NB4 (cell line): ENCODE data around the gene ADD1.
A peak's percentile ranks its signal among the peaks of the same experiment; 100 is the strongest.

Source experiments
- DNase-seq: peaks from one replicate; pipeline ENCODE4 v3.0.0; 2010; ENCODE audit warnings: low read depth
- H3K4me3 ChIP-seq: one replicate; pipeline ENCODE4 v1.5.1; 2011; ENCODE audit warnings: mild to moderate bottlenecking, low read depth, low read length, moderate library complexity
- MYC ChIP-seq: IDR thresholded peaks from 2 replicates; pipeline ENCODE4 v1.6.1; 2011; ENCODE audit warnings: low read depth, low read length
- POLR2A ChIP-seq: IDR thresholded peaks from 2 replicates; pipeline ENCODE4 v1.6.1; 2011; ENCODE audit warnings: mild to moderate bottlenecking; ENCODE audit not compliant: insufficient read length; ENCODE audit errors: extremely low read depth
- TF ChIP-seq, protein P1 (sequence below): IDR thresholded peaks from one replicate; pipeline ENCODE4 v1.5.1; 2012; ENCODE audit warnings: low read depth, low read length
- TF ChIP-seq, protein P2 (sequence below): IDR thresholded peaks from 2 replicates; pipeline ENCODE4 v1.6.1; 2011; ENCODE audit warnings: low read depth, low read length

The ADD1 gene

DNA sequence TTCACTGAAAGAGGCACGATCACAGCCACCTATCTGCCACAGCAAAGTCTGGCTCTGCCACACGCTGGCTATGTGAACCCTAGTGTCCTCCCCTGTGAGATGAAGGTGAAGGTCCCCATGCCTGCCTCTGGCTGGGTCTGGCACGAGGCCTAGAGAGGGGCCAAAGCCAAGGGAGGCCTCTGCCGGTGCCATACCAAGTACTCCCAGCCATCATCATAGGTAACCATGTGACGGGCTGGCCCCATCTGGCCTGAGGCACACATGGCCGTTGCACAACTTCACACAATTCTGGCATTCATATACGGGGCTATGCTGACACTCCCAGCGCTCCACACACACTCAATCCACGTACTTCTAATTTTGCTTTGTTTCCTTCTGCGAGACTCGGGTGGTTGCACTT is 104.3 kb downstream of the ADD1 start:
- DNase-seq, result no peak
- H3K4me3 ChIP-seq, result no peak overlapping the region
- TF ChIP-seq, protein P1, sequence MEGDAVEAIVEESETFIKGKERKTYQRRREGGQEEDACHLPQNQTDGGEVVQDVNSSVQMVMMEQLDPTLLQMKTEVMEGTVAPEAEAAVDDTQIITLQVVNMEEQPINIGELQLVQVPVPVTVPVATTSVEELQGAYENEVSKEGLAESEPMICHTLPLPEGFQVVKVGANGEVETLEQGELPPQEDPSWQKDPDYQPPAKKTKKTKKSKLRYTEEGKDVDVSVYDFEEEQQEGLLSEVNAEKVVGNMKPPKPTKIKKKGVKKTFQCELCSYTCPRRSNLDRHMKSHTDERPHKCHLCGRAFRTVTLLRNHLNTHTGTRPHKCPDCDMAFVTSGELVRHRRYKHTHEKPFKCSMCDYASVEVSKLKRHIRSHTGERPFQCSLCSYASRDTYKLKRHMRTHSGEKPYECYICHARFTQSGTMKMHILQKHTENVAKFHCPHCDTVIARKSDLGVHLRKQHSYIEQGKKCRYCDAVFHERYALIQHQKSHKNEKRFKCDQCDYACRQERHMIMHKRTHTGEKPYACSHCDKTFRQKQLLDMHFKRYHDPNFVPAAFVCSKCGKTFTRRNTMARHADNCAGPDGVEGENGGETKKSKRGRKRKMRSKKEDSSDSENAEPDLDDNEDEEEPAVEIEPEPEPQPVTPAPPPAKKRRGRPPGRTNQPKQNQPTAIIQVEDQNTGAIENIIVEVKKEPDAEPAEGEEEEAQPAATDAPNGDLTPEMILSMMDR, result no peak
- TF ChIP-seq MYC (no peak), POLR2A (no peak)
- TF ChIP-seq, protein P2, sequence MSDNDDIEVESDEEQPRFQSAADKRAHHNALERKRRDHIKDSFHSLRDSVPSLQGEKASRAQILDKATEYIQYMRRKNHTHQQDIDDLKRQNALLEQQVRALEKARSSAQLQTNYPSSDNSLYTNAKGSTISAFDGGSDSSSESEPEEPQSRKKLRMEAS, result no peak

DNA sequence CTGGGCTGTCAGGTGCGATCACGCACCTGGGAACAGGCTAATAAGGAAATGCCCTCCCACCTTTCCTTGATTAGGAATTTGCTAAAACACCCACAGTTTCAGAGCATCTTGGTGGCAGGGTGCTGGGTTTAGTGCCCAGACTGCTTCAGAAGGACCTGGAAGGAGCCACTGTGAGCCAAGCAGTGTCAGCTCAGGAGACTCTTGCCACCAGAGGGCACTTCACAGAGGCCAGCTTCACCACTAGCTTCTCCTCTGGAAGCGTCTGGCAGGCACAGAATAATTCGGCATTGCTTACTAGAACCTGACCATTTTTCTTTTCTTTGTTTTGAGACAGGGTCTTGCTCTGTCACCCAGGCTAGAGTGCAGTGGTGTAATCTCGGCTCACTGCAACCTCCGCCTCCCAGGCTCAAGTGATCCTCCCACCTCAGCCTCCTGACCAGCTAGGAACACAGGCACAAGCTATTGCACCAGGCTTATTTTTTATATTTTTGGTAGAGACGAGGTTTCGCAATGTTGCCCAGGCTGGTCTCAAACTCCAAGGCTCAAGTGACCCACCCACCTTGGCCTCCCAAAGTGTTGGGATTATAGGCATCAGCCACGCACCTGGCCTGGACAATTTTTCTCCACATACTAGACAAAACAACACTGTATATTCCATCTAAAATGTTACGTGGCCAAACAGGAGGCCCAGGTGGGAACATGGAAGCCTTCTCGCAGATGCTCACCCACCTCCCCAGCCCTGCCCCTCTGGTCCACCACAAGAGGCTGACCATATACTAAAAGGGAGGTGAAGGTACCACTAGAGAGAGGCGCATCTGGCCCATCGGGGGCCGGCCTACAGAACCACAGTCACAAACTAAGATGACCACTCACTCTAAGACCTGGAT is 105.5 kb downstream of the ADD1 start:
- peak; percentile 51 for DNase-seq

DNA sequence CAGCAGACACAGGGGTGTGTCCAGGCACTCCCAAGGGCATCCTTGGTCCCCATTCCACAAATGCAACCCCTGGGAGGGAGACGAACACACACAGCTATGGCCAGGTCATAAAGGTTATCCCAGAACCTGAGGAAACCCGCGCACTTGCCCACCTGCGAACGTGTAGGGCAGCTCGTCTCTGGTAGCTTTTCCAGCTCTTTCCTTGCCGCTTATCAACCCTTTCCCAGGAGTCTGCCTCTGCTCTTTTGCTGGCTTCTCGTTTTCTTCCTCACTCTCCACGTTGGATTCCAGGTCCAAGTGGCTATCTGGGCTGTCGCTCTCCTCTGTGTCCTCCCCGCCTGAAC is 106.1 kb downstream of the ADD1 start:
- no peak for DNase-seq
- no peak for TF ChIP-seq MYC
- no peak for TF ChIP-seq POLR2A
- TF ChIP-seq, protein P1, result no peak
- TF ChIP-seq, protein P2, result no peak
- no peak overlapping the region for H3K4me3 ChIP-seq

More for the DNA sequence above, 105.5 kb downstream of the ADD1 start:
- no peak overlapping the region for H3K4me3 ChIP-seq
- TF ChIP-seq, protein P1, result peak; percentile 63
- no peak for TF ChIP-seq POLR2A

DNA sequence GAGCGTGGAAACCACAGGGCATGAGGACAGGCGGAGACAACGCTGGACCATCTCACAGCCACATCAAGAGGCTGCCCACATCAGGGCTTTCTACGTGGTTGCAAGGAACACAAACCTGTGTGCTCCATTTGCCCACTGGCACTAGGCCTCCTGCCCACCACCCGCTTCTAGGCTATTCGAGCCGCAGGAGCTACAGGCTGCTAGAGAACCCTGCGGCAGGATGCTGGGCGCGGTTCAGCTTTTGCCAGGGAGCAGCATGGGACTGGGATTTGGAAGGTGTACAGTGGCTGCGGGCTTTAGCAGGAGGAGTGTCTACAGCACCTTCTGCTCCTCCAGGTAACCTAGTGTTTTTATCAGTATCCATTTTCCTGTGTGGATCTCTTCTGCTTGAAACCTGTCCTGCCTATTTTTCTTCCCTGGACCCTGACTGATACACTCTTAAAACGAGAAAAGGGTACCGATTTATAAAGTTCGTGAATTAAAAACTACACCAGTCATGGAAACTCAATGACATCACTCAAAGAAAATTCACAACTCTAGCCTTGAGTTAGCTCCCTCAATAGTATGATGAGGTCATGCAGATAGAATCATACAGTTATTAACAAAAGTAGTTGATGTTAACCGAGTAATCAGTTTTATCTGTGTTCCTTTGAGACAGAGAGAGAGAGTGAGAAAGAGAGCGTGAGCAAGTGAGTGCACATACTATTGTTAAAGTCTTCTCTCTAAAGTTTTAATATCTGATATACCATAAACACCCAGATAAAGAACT is 106.8 kb downstream of the ADD1 start:
- DNase-seq, result no peak
- TF ChIP-seq, protein P1, result no peak
- TF ChIP-seq MYC (no peak), POLR2A (no peak)
- TF ChIP-seq, protein P2, result no peak
- H3K4me3 ChIP-seq, result no peak overlapping the region

DNA sequence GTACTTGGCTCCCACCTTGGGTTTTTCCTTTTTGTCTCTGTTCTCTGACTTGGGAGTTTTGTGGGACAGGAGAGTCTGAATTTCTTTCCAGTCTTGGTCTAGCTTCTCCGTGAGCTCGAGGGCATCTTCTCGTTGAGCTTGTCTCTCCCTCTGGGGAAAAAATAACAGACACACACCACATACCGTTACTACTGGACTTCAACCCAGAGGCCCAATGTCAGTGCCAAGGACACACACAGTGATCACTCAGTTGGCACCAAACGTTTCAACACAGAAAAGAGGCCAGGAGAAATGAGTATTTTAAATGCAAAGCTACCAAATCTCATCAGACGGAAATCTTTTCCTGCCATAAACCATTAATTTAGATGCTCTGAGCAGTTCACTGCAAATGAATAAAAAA is 109.9 kb downstream of the ADD1 start:
- H3K4me3 ChIP-seq, result no peak overlapping the region
- TF ChIP-seq POLR2A (no peak), MYC (no peak)
- TF ChIP-seq, protein P2, result no peak
- DNase-seq, result no peak
